PFSK-1 (cell line): ENCODE data around the gene C17orf100.

ENCODE experiments used
- FOXP2 ChIP-seq: optimal IDR thresholded peaks from 2 replicates; pipeline ENCODE3; 2011; ENCODE audit warnings: borderline replicate concordance, control low read depth, inconsistent platforms; ENCODE audit not compliant: insufficient read depth; ENCODE audit errors: extremely low read length, extremely low read depth
- POLR2AphosphoS5 ChIP-seq: IDR thresholded peaks from 2 replicates; pipeline ENCODE4 v1.6.1; 2012; ENCODE audit warnings: low read depth, mild to moderate bottlenecking, control low read depth, low read length, moderate library complexity
- REST ChIP-seq, 2 experiments: IDR thresholded peaks; 2 replicates each; pipeline versions ENCODE4 v1.6.1 to v1.8.0; 2011 to 2012; ENCODE audit warnings: low read depth in 2 of 2, low read length in 2 of 2, control low read depth in 1 of 2, inconsistent platforms in 1 of 2, mild to moderate bottlenecking in 1 of 2, moderate library complexity in 1 of 2; ENCODE audit not compliant: insufficient read depth in 1 of 2
- SIN3A ChIP-seq: IDR thresholded peaks from 2 replicates; pipeline ENCODE4 v1.6.1; 2012; ENCODE audit warnings: mild to moderate bottlenecking, low read length, moderate library complexity, borderline replicate concordance; ENCODE audit not compliant: insufficient read depth
- TAF1 ChIP-seq: IDR thresholded peaks from 2 replicates; pipeline ENCODE4 v1.6.1; 2012; ENCODE audit warnings: low read length, control low read depth, borderline replicate concordance; ENCODE audit not compliant: insufficient read depth

- TF ChIP-seq TAF1 (no peak), POLR2AphosphoS5 (no peak), REST (IDR thresholded peaks at IDR 0.05; ENCODE audit: insufficient read depth in 1 of 2, low read depth in 2 of 2, low read length in 2 of 2) (no peak), SIN3A (no peak), FOXP2 (no peak)
These were observed 46.4 kb upstream of the C17orf100 start for GRCh38 chr17:6605142-6605541.
